SKM-1 treated with dmso at 0.1 percent for 144 hours (cell line): ENCODE results near the gene SPON2.
A peak's percentile ranks its signal among the peaks of the same experiment; 100 is the strongest.

ENCODE experiments used
- DNase-seq: peaks from one replicate; lab custom pipeline; 2025; ENCODE audit not compliant: unreplicated experiment; lab: John Stamatoyannopoulos, UW

The SPON2 gene

DNA sequence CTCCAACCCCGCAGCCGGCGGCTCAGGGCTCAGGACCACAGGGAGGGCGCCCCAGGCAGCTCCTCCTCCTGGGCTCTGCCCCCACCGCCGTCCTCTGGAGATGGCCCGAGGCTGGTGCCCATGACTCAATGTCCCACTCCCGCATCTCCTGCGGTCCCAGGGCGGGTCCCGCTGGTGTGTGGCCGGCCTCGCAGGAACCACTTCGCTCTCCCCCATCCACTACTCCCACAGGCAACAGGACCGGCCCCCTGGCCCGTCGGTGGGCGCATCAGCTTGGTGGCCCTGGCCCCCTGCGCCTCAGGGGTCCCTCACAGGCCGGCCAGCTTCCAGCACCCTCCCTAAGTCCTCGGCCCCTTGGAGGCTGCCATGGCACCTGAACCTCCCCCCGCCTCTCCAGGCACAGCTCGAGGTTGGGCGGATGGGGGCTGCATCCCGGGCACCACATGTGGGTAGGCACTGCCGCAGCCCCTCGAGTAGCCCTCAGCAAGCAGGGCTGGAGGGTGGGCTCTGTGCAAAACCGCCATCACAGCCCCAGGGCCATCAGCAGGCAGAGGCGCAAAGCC, 22.8 kb upstream of the SPON2 start:
- no peak for DNase-seq

DNA sequence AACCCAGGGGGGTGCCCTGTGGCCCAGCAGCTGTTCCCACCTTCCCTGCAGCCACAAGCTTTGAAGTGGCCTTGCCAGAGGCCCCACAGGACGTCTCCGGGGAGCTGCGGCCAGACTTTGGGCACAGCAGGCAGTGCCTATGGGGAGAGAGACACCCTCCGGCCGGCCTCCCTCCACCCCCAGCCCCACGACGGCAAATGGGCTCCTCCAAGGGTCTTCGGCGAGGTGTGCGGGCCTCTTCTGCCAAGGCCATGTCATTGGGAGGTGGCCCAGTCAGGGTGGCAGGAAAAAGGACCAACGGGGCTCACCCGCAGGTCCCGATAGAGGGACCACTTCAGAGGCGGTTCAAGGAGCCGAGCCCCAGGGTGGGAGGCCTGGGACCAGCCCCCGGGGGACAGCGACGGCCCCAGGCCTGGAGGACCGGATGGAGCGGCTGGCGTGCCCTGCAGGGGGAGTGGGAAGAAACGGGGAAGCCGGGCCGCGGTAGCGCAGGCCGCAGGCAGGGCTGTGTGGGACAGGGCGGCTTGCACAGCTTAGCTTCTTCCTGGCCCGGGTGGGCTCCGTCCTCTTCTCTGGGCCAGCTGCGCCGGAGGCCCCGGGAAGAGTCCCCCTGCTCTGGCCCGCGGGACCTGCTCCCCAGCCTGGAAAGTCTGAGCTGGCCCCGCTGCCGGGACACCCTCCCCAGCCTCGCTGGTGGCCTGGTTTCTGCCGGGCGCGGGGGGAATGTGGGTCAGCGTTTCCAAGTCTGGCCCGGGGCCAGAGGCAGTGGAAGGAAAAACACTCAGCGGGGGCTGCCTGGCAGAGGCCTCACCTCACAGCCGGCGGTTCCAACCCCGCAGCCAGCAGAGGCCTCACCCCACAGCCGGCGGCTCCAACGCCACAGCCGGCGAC, 21.9 kb upstream of the SPON2 start:
- DNase-seq, result no peak

DNA sequence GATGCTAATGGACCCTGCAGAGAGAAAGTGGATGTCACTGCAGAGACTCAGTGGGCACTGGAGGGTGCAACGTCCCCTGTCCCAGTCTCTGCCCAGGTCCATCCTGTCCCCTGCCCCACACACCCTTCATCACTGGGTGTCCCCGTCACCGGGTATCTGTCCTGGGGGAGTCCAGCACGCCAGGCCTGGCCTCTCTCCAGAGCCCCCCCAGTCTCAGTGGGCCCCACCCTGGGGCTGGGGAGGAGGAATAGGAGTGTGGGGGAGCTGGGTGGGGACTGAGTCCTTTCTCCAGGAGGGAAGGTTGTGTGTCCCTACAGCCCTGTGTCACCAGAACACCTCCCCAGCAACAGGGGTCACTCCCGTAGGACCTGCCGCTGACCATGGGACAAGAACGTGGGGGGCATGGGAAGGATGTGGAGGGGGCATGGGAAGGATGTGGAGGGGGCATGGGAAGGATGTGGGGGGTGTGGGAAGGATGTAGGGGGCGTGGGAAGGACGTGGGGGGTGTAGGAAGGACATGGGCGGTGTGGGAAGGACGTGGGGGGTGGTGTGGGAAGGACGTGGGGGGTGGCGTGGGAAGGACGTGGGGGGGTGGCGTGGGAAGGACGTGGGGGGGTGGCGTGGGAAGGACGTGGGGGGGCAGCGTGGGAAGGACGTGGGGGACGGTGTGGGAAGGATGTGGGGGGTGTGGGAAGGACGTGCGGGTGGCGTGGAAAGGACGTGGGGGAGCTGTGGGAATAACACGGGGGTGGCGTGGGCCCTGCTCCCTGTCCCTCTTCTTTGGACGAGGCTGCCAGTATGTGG, 21.0 kb upstream of the SPON2 start:
- no peak for DNase-seq

GRCh38 chr4:1192493-1193205, 20.3 kb upstream of the SPON2 start:
- DNase-seq, result no peak

GRCh38 chr4:1192091-1192492, 19.7 kb upstream of the SPON2 start:
- no peak for DNase-seq

DNA sequence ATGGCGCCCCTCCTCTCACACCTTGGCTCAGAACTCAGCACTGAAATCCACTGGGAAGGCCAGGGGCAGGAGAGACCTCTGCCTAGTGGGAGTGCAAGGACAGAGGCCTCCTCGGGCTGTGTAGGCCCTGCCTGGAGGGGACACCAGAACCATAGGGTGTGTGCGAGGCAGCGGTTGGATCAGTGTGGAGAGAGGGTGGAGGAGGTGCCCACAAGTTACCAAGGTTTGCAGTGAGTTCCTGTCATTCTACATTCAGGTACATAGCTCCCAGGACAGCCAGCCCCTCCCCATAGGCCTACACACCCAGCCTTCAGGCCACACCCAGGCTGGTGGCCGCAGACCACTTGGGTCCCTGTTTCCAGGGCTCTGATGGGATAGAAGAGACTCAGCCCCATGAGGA, 19.2 kb upstream of the SPON2 start:
- no peak for DNase-seq

DNA sequence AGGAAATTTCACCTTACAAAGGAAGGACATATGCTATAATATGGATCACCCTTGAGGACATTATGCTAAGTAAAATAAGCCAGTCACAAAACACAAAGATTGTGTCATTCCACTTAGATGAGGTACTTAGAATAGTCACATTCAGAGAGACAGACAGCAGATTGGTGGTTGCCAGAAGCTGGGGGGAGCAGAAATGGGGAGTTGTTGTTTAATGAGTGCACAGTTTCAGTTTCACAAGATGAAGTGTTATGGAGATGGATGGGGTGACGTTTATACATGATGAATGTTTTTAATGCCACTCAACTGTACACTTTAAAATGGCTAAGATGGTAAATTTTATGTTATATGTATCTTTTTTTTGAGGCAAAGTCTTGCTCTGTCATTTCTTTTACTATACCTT, 14.8 kb upstream of the SPON2 start:
- no peak for DNase-seq

DNA sequence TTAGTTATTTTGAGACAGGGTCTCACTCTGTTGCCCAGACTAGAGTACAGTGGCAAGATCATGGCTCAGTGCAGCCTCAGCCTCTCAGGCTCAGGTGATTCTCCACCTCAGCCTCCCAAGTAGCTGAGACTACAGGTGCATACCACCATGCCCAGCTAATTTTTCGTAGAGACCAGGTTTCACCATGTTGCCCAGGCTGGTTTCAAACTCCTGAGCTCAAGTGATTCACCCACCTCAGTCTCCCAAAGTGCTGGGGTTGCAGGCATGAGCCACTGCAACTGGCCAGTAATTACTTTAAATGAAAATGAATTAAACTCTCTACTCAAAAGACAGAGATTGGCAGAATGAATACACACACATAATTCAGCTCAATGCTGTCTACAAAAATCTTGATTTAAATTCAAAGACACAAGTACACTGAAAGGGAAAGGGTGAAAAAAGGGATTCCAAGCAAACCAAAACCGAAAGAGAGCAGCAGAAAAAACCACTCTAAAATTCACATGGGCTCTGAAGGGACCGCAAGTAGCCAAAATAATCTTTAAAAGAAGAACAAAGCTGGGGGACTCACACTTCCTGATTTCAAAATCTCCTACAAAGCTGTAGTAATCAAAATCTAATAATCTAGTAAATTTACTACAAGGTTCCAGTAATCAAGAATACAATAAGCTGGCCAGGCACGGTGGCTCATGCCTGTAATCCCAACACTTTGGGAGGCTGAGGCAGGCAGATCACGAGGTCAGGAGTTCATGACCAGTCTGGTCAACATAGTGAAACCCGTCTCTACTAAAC, 11.8 kb upstream of the SPON2 start:
- peak; percentile 81 for DNase-seq

- DNase-seq, result no peak
Measured at GRCh38 chr4:1182313-1182712, 9.9 kb upstream of the SPON2 start.

DNA sequence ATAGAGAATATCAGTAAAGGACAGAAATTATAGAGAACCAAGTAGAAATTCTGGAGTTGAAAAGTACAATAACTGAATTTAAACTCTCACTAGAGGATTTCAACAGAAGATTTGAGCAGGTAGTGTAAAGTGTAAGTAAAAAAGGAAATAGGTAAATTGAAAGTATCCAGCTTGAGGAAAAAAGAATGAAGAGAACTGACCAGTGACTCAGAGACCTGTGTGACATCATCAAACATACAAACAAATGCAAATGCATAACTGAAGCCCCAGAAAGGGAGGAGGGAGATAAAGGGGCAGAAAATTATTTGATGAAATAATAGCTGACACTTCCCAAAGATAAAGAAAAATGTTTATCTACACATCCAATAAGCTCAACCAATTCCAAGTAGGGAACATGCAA, 8.3 kb upstream of the SPON2 start:
- DNase-seq, result no peak

GRCh38 chr4:1179976-1180375, 7.6 kb upstream of the SPON2 start:
- no peak for DNase-seq

GRCh38 chr4:1179089-1179441, 6.7 kb upstream of the SPON2 start:
- no peak for DNase-seq

DNA sequence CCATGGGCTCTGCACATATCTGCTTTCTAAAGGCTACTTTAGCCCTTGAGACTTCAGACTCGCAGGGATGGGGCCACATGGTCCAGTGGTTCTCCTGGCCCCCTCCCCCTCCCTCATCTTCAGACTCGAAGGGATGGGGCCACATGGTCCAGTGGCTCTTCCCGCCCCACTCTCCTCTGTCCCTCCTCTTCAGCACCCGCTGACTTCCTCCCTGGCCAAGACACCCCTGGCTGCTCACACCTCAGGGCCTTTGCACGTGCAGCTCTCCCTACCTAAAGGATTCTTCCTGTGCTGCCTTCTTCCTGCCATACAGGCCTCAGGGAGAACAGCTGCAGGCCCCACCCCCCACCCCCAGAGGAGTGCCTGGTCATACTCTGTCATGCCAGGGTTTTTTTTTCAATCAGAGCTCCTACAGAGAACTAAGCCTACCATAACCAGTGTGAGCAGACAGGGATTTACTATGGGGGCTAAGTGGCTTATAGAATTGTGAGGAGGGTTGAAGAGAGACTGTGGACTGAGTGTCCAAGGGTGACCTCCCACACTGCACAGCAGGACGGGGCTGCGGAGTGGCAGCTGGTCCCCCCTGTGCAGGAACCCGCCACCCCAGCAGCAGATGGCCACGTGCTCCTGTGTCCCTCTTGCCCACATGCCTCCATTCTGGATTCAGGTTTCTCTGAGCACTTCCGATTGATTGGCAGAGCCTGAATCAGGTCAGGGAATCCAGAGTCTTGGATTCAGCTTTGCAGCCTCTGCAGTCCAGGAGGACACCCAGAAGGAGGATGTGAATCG, 6.1 kb upstream of the SPON2 start:
- DNase-seq, result no peak

DNA sequence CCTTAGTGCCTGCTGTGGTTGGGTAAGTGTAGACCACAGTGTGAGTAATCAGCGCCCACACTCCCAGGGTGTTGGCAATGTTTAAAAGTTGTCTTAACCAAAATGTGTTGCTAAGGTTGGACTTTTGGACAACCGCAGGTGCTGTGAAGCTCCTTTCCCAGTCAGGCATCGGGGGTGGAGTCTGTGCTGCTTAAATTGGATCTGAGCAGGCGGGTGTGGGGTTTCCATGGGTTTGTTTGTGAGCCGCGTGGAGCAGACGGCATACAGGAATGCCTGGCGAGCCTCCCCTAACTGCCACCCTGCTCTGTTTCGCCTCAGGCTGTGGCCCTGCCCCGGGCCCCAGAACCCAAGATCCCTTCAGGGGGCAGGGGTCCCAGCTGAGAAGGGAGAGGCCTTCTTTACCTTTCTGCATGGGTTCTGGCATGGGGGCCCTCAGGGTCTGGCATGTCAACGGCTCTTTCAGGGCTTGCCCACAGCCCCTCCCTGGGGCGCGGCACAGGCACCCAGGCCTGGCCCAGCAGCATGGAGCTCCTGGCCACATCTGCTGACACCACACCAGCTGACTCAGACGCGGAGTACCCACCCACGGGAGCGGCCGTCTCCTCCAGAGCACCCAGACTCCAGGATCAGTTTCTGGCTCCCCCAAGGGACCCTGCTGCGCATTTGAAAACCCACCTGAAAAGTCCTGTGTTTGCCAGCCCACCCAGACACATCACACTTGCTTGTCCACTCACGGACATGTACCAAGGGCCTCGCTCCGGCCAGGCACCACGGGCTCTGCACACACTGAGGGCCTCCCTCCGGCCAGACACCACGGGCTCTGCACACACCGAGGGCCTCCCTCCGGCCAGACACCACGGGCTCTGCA, 5.1 kb upstream of the SPON2 start:
- DNase-seq, result no peak

DNA sequence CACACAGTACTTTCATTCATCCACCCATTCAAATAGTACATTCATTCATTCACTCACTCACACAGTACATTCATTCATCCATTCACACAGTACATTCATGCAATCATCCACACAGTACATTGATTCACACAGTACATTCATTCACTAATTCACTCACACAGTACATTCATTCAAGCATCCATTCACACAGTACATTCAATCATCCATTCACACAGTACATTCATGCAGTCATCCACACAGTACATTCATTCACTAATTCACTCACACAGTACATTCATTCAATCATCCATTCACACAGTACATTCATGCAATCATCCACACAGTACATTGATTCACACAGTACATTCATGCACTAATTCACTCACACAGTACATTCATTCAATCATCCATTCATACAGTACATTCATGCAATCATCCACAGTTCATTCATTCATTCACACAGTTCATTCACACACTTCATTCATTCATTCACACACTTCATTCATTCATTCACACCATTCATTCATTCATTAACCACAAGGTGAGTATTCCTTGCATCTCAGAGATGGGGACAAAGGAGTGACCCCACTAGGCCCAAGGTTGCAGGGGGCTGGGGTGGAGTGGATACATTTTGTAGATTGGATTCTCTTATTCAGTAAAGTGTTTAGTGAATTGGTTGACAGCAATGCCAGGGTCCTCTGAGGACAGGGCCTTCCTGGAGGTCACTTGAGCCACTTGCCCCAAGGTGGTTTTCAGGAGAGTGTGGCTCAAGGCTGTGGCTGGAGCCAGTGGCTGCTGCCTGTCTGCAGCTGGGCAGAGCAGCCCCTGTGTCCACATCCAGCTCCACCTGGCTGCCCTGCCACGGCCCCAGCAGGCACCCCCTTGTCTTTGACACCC, 4.3 kb upstream of the SPON2 start:
- DNase-seq, result no peak

- DNase-seq, result no peak
Measured at GRCh38 chr4:1175635-1176229, 3.3 kb upstream of the SPON2 start.

- no peak for DNase-seq
Measured at GRCh38 chr4:1174941-1175634, 2.7 kb upstream of the SPON2 start.
